ENCODE data around the gene DAGLA.

GRCh38 chr11:61690706-61691379 is 10.7 kb downstream of the DAGLA start:
- TF ChIP-seq CTCF (conservative IDR thresholded peaks at IDR 0.05) = no peak
- TF ChIP-seq ZFX (IDR thresholded peaks at IDR 0.05) = no peak
